MM.1S (cell line): ENCODE measurements around the gene NMRAL1.

Experiments
- DNase-seq: peaks from one replicate; pipeline ENCODE4 v3.0.0-alpha.2; 2015
- H2AFZ ChIP-seq: fragments of 300-600 bp; sonication (generic); 2 replicates; pipeline ENCODE4 v1.6.0; 2016; ENCODE audit warnings: antibody characterized with exemption, low read length
- H3F3A ChIP-seq: fragments of 300-600 bp; sonication (generic); 2 replicates; pipeline ENCODE4 v1.6.1; 2016; ENCODE audit warnings: mild to moderate bottlenecking, antibody characterized with exemption, low read length, moderate library complexity, mixed read lengths; ENCODE audit not compliant: insufficient read depth
- H3K27ac ChIP-seq: fragments of 300-600 bp; sonication (generic); 2 replicates; pipeline ENCODE4 v1.5.1; 2016; ENCODE audit warnings: mild to moderate bottlenecking, low read length
- H3K27me3 ChIP-seq: fragments of 300-600 bp; sonication (generic); replicated peaks from 2 replicates; pipeline ENCODE4 v1.6.0; 2016; ENCODE audit warnings: low read length; ENCODE audit not compliant: insufficient read depth
- H3K36me3 ChIP-seq: fragments of 300-600 bp; sonication (generic); replicated peaks from 2 replicates; pipeline ENCODE4 v1.6.1; 2016; ENCODE audit warnings: mild to moderate bottlenecking, low read length, mixed read lengths; ENCODE audit not compliant: insufficient read depth
- H3K4me1 ChIP-seq: fragments of 300-600 bp; sonication (generic); 2 replicates; pipeline ENCODE4 v1.6.1; 2016; ENCODE audit warnings: low read length, mixed read lengths
- H3K4me2 ChIP-seq: fragments of 300-600 bp; sonication (generic); 2 replicates; pipeline ENCODE4 v1.6.0; 2016; ENCODE audit warnings: low read depth, low read length
- H3K4me3 ChIP-seq: fragments of 300-600 bp; sonication (generic); 2 replicates; pipeline ENCODE4 v1.5.1; 2016; ENCODE audit warnings: low read length, mixed read lengths
- H3K79me2 ChIP-seq: fragments of 300-600 bp; sonication (generic); 2 replicates; pipeline ENCODE4 v1.6.1; 2016; ENCODE audit warnings: mixed run types, low read length, mixed read lengths
- H3K9ac ChIP-seq: fragments of 300-600 bp; sonication (generic); 2 replicates; pipeline ENCODE4 v1.6.1; 2016; ENCODE audit warnings: low read length, mixed read lengths
- H3K9me2 ChIP-seq: fragments of 300-600 bp; sonication (generic); replicated peaks from 2 replicates; pipeline ENCODE4 v1.6.1; 2016; ENCODE audit warnings: mild to moderate bottlenecking, low read length, mixed read lengths; ENCODE audit not compliant: insufficient read depth
- H3K9me3 ChIP-seq: fragments of 300-600 bp; sonication (generic); replicated peaks from 2 replicates; pipeline ENCODE4 v1.6.1; 2016; ENCODE audit warnings: mild to moderate bottlenecking, low read length, mixed read lengths; ENCODE audit not compliant: insufficient read depth
- H4K20me1 ChIP-seq: fragments of 300-600 bp; sonication (generic); 2 replicates; pipeline ENCODE4 v1.6.1; 2016; ENCODE audit warnings: mild to moderate bottlenecking, low read length, moderate library complexity, mixed read lengths; ENCODE audit not compliant: insufficient read depth
- EZH2 ChIP-seq: fragments of 300-600 bp; sonication (generic); optimal IDR thresholded peaks from 2 replicates; pipeline ENCODE3; 2017; ENCODE audit warnings: low read depth, mild to moderate bottlenecking, antibody characterized with exemption, low read length, mixed read lengths
- EZH2phosphoT487 ChIP-seq: fragments of 300-600 bp; sonication (generic); IDR thresholded peaks from 2 replicates; pipeline ENCODE4 v1.6.1; 2018; ENCODE audit warnings: antibody characterized with exemption, low read length
- TF ChIP-seq, protein P1 (sequence below): fragments of 300-600 bp; sonication (generic); IDR thresholded peaks from 2 replicates; pipeline ENCODE4 v1.5.1; 2016; ENCODE audit warnings: antibody characterized with exemption, low read length, mixed read lengths

The NMRAL1 gene

DNA sequence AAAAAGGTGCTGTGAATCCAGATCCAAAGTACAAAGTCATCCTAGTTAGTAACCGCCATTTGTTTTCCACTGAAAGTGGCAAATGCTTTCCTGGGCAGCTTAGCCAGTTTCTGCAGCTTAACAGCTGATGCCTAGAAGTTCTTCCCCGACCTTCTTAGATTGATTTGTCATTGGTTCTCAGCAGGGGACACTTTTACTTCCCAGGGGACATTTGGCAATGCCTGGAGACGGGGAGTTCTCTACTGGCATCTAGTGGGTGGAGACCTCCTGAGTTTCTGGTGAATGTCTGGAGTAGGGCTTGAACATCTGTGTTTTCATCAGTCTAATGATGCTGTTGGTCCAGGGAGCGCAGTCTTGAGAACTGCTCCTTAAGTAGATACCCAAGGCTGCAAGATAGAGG lies 41.2 kb downstream of the NMRAL1 start:
- TF ChIP-seq EZH2 (no peak), EZH2phosphoT487 (no peak)
- TF ChIP-seq, protein P1, sequence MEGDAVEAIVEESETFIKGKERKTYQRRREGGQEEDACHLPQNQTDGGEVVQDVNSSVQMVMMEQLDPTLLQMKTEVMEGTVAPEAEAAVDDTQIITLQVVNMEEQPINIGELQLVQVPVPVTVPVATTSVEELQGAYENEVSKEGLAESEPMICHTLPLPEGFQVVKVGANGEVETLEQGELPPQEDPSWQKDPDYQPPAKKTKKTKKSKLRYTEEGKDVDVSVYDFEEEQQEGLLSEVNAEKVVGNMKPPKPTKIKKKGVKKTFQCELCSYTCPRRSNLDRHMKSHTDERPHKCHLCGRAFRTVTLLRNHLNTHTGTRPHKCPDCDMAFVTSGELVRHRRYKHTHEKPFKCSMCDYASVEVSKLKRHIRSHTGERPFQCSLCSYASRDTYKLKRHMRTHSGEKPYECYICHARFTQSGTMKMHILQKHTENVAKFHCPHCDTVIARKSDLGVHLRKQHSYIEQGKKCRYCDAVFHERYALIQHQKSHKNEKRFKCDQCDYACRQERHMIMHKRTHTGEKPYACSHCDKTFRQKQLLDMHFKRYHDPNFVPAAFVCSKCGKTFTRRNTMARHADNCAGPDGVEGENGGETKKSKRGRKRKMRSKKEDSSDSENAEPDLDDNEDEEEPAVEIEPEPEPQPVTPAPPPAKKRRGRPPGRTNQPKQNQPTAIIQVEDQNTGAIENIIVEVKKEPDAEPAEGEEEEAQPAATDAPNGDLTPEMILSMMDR, result no peak
- Histone ChIP-seq H3K9ac (no peak overlapping the region), H3K27me3 (no peaks in the 10 kb centered on the region), H3K36me3 (peaks cover 3% of the 10 kb centered on the region; the same call in 1 of the 2 replicates), H3K79me2 (peaks cover 57% of the 10 kb centered on the region), H3K27ac (no peak overlapping the region), H3K9me2 (no peaks in the 10 kb centered on the region), H3F3A (no peaks in the 10 kb centered on the region), H3K4me2 (no peak overlapping the region), H3K4me3 (no peak overlapping the region), H4K20me1 (no peaks in the 10 kb centered on the region), H3K9me3 (no peaks in the 10 kb centered on the region), H3K4me1 (no peaks in the 10 kb centered on the region), H2AFZ (no peak overlapping the region)
- no peak for DNase-seq

DNA sequence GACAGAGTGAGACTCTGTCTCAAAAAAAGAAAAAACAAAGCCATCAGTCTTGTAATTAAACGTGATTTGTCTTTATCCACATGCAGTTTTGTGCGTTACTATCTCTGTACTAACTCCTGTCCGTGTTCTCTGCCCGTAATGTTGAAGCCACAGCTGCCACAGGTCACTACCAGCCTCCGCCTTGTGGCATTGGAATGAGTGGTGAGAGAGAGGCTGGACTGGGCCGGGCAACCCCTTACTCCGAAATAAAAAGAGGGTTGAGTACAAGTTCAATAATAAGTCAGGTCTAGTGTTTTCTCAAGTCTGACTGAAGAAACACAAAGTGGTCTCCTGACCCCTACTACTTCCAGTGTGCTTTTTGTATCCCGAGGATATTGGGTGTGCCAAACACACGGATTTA lies 43.4 kb downstream of the NMRAL1 start:
- TF ChIP-seq EZH2 (no peak), EZH2phosphoT487 (no peak)
- TF ChIP-seq, protein P1, result no peak

DNA sequence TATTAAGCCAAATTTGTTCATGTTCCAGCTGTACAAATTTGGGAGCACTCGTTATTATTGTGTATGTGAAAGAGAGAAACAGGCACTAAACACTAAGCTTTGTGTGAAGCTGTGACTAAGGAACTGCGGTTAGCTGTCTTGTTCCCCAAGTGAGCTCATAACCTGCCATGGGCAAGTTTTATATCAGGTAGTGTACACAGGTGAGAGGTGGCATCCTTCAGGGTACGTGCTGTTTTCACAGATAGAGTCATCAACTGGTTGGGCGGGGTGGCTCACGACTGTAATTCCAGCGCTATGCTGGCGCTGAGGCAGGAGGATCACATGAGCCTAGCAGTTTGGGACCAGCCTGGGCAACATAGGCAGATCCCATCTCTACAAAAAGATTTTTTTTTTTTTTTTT lies 45.9 kb downstream of the NMRAL1 start:
- no peak overlapping the region for H3K27ac ChIP-seq
- peaks cover 3% of the 10 kb centered on the region; the same call in 1 of the 2 replicates for H3K36me3 ChIP-seq
- peaks cover 12% of the 10 kb centered on the region for H3K4me1 ChIP-seq
- H3K79me2 ChIP-seq, result peaks cover 61% of the 10 kb centered on the region
- no peaks in the 10 kb centered on the region for H3K9me2 ChIP-seq
- H2AFZ ChIP-seq, result no peak overlapping the region
- H3K27me3 ChIP-seq, result no peaks in the 10 kb centered on the region
- DNase-seq, result no peak
- peaks cover 7% of the 10 kb centered on the region; the same call in 1 of the 2 replicates for H3F3A ChIP-seq
- TF ChIP-seq EZH2phosphoT487, result no peak
- H4K20me1 ChIP-seq, result no peaks in the 10 kb centered on the region
- H3K4me3 ChIP-seq, result no peak overlapping the region
- H3K4me2 ChIP-seq, result no peak overlapping the region
- no peak overlapping the region for H3K9ac ChIP-seq
- H3K9me3 ChIP-seq, result no peaks in the 10 kb centered on the region

More for the DNA sequence above, 43.4 kb downstream of the NMRAL1 start:
- Histone ChIP-seq H3K4me1 (peaks cover 9% of the 10 kb centered on the region; the same call in 1 of the 2 replicates), H3K36me3 (peaks cover 3% of the 10 kb centered on the region; the same call in 1 of the 2 replicates), H3K9ac (no peak overlapping the region), H3K4me2 (no peak overlapping the region), H3K9me3 (no peaks in the 10 kb centered on the region), H3F3A (peaks cover 5% of the 10 kb centered on the region; the same call in 1 of the 2 replicates), H3K79me2 (peaks cover 66% of the 10 kb centered on the region), H3K27ac (no peak overlapping the region), H3K9me2 (no peaks in the 10 kb centered on the region), H3K4me3 (no peak overlapping the region), H4K20me1 (no peaks in the 10 kb centered on the region), H2AFZ (no peak overlapping the region), H3K27me3 (no peaks in the 10 kb centered on the region)
- no peak for DNase-seq

DNA sequence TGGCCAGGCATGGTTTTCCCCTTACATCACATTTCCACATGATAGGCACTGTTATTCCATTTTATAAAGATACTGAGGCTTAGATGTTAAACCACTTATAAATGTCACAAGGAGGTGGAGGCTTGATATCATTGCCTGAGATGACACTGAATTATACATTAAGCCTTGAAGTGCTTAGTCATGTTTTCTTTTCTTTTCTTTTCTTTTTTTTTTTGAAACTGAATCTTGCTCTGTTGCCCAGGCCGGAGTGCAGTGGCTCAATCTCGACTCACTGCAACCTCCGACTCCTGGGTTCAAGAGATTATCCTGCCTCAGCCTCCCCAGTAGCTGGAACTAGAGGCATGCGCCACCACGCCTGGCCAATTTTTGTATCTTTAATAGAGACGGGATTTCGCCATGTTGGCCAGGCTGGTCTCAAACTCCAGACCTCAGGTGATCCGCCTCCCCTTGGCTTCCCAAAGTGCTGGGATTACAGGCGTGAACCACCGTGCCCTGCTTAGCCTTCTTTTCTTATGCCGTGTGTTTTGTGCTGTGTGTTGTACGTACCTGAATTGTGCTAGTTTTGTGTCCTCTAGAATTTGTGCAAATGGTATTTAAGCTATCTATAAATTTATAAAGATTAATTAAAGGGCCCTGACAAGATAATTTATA lies 47.6 kb downstream of the NMRAL1 start:
- Histone ChIP-seq H3K79me2 (peaks cover 56% of the 10 kb centered on the region), H3K4me3 (peak overlapping the region; percentile 100), H3K9ac (peak overlapping the region; percentile 98), H3K9me2 (no peaks in the 10 kb centered on the region), H3K27me3 (no peaks in the 10 kb centered on the region), H3F3A (peaks cover 7% of the 10 kb centered on the region; the same call in 1 of the 2 replicates), H3K27ac (peak overlapping the region; percentile 89; the same call in 1 of the 2 replicates), H3K4me1 (peaks cover 12% of the 10 kb centered on the region), H3K4me2 (peak overlapping the region; percentile 90), H3K9me3 (no peaks in the 10 kb centered on the region), H4K20me1 (no peaks in the 10 kb centered on the region), H2AFZ (no peak overlapping the region), H3K36me3 (peaks cover 3% of the 10 kb centered on the region; the same call in 1 of the 2 replicates)
- no peak for TF ChIP-seq EZH2
- TF ChIP-seq EZH2phosphoT487, result no peak
- TF ChIP-seq, protein P1, result no peak
- no peak for DNase-seq
